DLD1 (cell line): ENCODE data around the gene SIKE1.
"Not testable (repeated sequence)": the region's sequence is repeated elsewhere in the genome, so short reads cannot be mapped to it uniquely, and the experiment has no call there.

Source experiments
- in situ Hi-C: cut with HindIII; loops from 2 replicates; pipeline ENCODE4 v1.10.0; 2017; ENCODE audit warnings: low sequenced_read_pairs

Gene SIKE1

GRCh38 chr1:114780344-114781226 lies at the start of gene SIKE1:
SIKE1 (minus strand) TSS chr1:114780685; CDS start chr1:114780607, 78 bp downstream.
- in situ Hi-C loops: no loop called here

GRCh38 chr1:114830075-114830474 lies 49.6 kb upstream of the SIKE1 start:
- in situ Hi-C loops: not testable (repeated sequence)

GRCh38 chr1:114828251-114828650 lies 47.8 kb upstream of the SIKE1 start:
- in situ Hi-C loops: no loop called here

GRCh38 chr1:114821978-114822377 lies 41.5 kb upstream of the SIKE1 start:
- in situ Hi-C loops: no loop called here

GRCh38 chr1:114820392-114820791 lies 39.9 kb upstream of the SIKE1 start:
- in situ Hi-C loops: no loop called here

- in situ Hi-C loops: no loop called here
Observed at GRCh38 chr1:114819869-114820268, 39.4 kb upstream of the SIKE1 start.

GRCh38 chr1:114804449-114804848 lies 24.0 kb upstream of the SIKE1 start:
- in situ Hi-C loops: not testable (repeated sequence)

- in situ Hi-C loops: no loop called here
Observed at GRCh38 chr1:114803001-114803400, 22.5 kb upstream of the SIKE1 start.

- in situ Hi-C loops: no loop called here
Observed at GRCh38 chr1:114794038-114794437, 13.6 kb upstream of the SIKE1 start.

- in situ Hi-C loops: not testable (repeated sequence)
Observed at GRCh38 chr1:114790581-114790980, 10.1 kb upstream of the SIKE1 start.

- in situ Hi-C loops: not testable (repeated sequence)
Observed at GRCh38 chr1:114786440-114786839, 6.0 kb upstream of the SIKE1 start.

GRCh38 chr1:114782476-114782875 lies 2.0 kb upstream of the SIKE1 start:
- in situ Hi-C loops: no loop called here

GRCh38 chr1:114779722-114780121 lies 763 bp downstream of the SIKE1 start:
- in situ Hi-C loops: no loop called here

GRCh38 chr1:114776726-114777125 lies 3.8 kb downstream of the SIKE1 start:
- in situ Hi-C loops: not testable (repeated sequence)

- in situ Hi-C loops: no loop called here
Observed at GRCh38 chr1:114771992-114772391, 8.5 kb downstream of the SIKE1 start.

GRCh38 chr1:114770989-114771388 lies 9.5 kb downstream of the SIKE1 start:
- in situ Hi-C loops: no loop called here

- in situ Hi-C loops: no loop called here
Observed at GRCh38 chr1:114764689-114765088, 15.8 kb downstream of the SIKE1 start.

GRCh38 chr1:114758256-114758832 lies 22.1 kb downstream of the SIKE1 start:
- in situ Hi-C loops: no loop called here

- in situ Hi-C loops: no loop called here
Observed at GRCh38 chr1:114757455-114758255, 22.8 kb downstream of the SIKE1 start, which contains the start of gene CSDE1. CSDE1 (minus strand) TSS chr1:114757984; CDS start chr1:114739890, 18,094 bp downstream.

GRCh38 chr1:114756949-114757454 lies 23.5 kb downstream of the SIKE1 start:
- in situ Hi-C loops: no loop called here
